SK-N-SH (cell line): Measurements from ENCODE around the gene RET. TPM values are rescaled to one million over a fixed set of nuclear protein-coding genes. Genes with fewer than 3 reads are reported as not detected.

ENCODE experiments used
- CTCF ChIA-PET: fragments of 300-600, 350-600 bp; formaldehyde crosslinking; extraction: SDS; loops from one replicate; lab custom pipeline; 2021; lab: Yijun Ruan, JAX
- POLR2A ChIA-PET: fragments of 350-600 bp; sonication (Branson Sonifier 250); formaldehyde crosslinking; extraction: SDS; loops from one replicate; lab custom pipeline; 2020; ENCODE audit warnings: antibody characterized with exemption, inconsistent platforms; lab: Yijun Ruan, JAX
- DNase-seq: peaks from one replicate; pipeline ENCODE4 v3.0.0; 2012
- H2AFZ ChIP-seq: fragments of 200-600 bp; sonication (generic); 2 replicates; pipeline ENCODE4 v1.8.1; 2016; ENCODE audit warnings: antibody characterized with exemption, mild to moderate bottlenecking, low read depth
- H3F3A ChIP-seq: fragments of 200-600 bp; sonication (generic); replicated peaks from 2 replicates; pipeline ENCODE3; 2016; ENCODE audit warnings: antibody characterized with exemption, mild to moderate bottlenecking; ENCODE audit not compliant: insufficient read depth
- H3K27ac ChIP-seq, 2 experiments: fragments of 200-500 bp in 1 of 2; fragments of 200-600 bp in 1 of 2; sonication (Bioruptor generic) in 1 of 2; sonication (generic), shearing (Covaris generic) in 1 of 2; 2 replicates each; pipeline versions ENCODE4 v1.5.1 to v1.6.1; 2014 to 2016; ENCODE audit warnings: low read depth in 2 of 2, inconsistent platforms in 1 of 2, low read length in 1 of 2, mild to moderate bottlenecking in 1 of 2, mixed read lengths in 1 of 2
- H3K27me3 ChIP-seq: fragments of 200-600 bp; sonication (generic), shearing (Covaris generic); 2 replicates; pipeline ENCODE4 v1.6.1; 2016; ENCODE audit warnings: mixed run types; ENCODE audit not compliant: insufficient read depth
- H3K36me3 ChIP-seq, 2 experiments: fragments of 200-500 bp in 1 of 2; fragments of 200-600 bp in 1 of 2; sonication (Bioruptor generic) in 1 of 2; sonication (generic) in 1 of 2; replicated peaks in 1 of 2; 2 replicates each; pipeline versions ENCODE3 to v1.5.1; 2014 to 2016; ENCODE audit warnings: low read length in 1 of 2, mild to moderate bottlenecking in 1 of 2; ENCODE audit not compliant: insufficient read depth in 2 of 2, control insufficient read depth in 1 of 2
- H3K4me1 ChIP-seq, 2 experiments: fragments of 200-500 bp in 1 of 2; fragments of 200-600 bp in 1 of 2; sonication (Bioruptor generic) in 1 of 2; sonication (generic), shearing (Covaris generic) in 1 of 2; 2 replicates each; pipeline versions ENCODE4 v1.5.1 to v1.6.1; 2014 to 2016; ENCODE audit warnings: low read depth in 1 of 2, low read length in 1 of 2, mixed run types in 1 of 2; ENCODE audit not compliant: insufficient read depth in 2 of 2, control insufficient read depth in 1 of 2
- H3K4me2 ChIP-seq: fragments of 200-600 bp; sonication (generic), shearing (Covaris generic); 2 replicates; pipeline ENCODE4 v1.6.1; 2017; ENCODE audit warnings: mixed run types
- H3K4me3 ChIP-seq, 2 experiments: fragments of 200-500 bp in 1 of 2; fragments of 200-600 bp in 1 of 2; sonication (Bioruptor generic) in 1 of 2; sonication (generic), shearing (Covaris generic) in 1 of 2; 2 replicates each; pipeline versions ENCODE4 v1.5.1 to v1.8.1; 2014 to 2016; ENCODE audit warnings: low read depth in 2 of 2, inconsistent platforms in 1 of 2, low read length in 1 of 2, mild to moderate bottlenecking in 1 of 2, mixed read lengths in 1 of 2, moderate library complexity in 1 of 2
- H3K79me2 ChIP-seq: fragments of 200-600 bp; sonication (generic); 2 replicates; pipeline ENCODE4 v1.8.1; 2017; ENCODE audit warnings: mild to moderate bottlenecking; ENCODE audit not compliant: insufficient read depth
- H3K9ac ChIP-seq: fragments of 200-600 bp; sonication (generic); 2 replicates; pipeline ENCODE4 v1.6.1; 2017; ENCODE audit warnings: mixed run types
- H3K9me2 ChIP-seq: fragments of 200-600 bp; sonication (generic); 2 replicates; pipeline ENCODE4 v1.6.1; 2017; ENCODE audit warnings: mixed run types
- H3K9me3 ChIP-seq: fragments of 200-600 bp; sonication (generic); 2 replicates; pipeline ENCODE4 v1.6.1; 2017; ENCODE audit warnings: mixed run types, mild to moderate bottlenecking, moderate library complexity
- H4K20me1 ChIP-seq: fragments of 200-600 bp; sonication (generic); 2 replicates; pipeline ENCODE4 v1.6.1; 2017; ENCODE audit warnings: mild to moderate bottlenecking, mixed run types; ENCODE audit not compliant: insufficient read depth
- EP300 ChIP-seq, 2 experiments: IDR thresholded peaks; 2 replicates each; pipeline versions ENCODE4 v1.4.0 to v1.6.1; 2012; ENCODE audit warnings: borderline replicate concordance in 1 of 2, low read depth in 1 of 2, low read length in 1 of 2
- EZH2phosphoT487 ChIP-seq: fragments of 200-600 bp; sonication (generic); IDR thresholded peaks from 2 replicates; pipeline ENCODE4 v1.6.1; 2017; ENCODE audit warnings: low read depth, mixed run types, mild to moderate bottlenecking, antibody characterized with exemption, moderate library complexity, borderline replicate concordance
- FOXJ3 ChIP-seq: sonication (generic); formaldehyde crosslinking; IDR thresholded peaks from 2 replicates; pipeline ENCODE4 v1.5.1; 2020; ENCODE audit warnings: mild to moderate bottlenecking, missing genetic modification reagents
- FOXM1 ChIP-seq: IDR thresholded peaks from 2 replicates; pipeline ENCODE4 v1.4.0; 2012; ENCODE audit warnings: low read depth, mild to moderate bottlenecking
- JUND ChIP-seq: IDR thresholded peaks from 2 replicates; pipeline ENCODE4 v1.4.0; 2012
- NRF1 ChIP-seq: IDR thresholded peaks from 2 replicates; pipeline ENCODE4 v1.6.1; 2012; ENCODE audit warnings: low read depth, mild to moderate bottlenecking, low read length
- POLR2AphosphoS5 ChIP-seq: IDR thresholded peaks from 2 replicates; pipeline ENCODE4 v1.6.1; 2012; ENCODE audit warnings: low read depth, low read length
- RFX5 ChIP-seq: IDR thresholded peaks from 2 replicates; pipeline ENCODE4 v1.6.1; 2012; ENCODE audit warnings: mild to moderate bottlenecking, improper control_type of control experiment, low read length
- RXRA ChIP-seq: IDR thresholded peaks from 2 replicates; pipeline ENCODE4 v1.4.0; 2012; ENCODE audit warnings: low read depth, mild to moderate bottlenecking, borderline replicate concordance
- TCF12 ChIP-seq: IDR thresholded peaks from 2 replicates; pipeline ENCODE4 v1.4.0; 2012
- YY1 ChIP-seq: IDR thresholded peaks from 2 replicates; pipeline ENCODE4 v1.4.0; 2012; ENCODE audit warnings: low read depth, mild to moderate bottlenecking
- WGBS: methylation state at CpG from one replicate; pipeline ENCODE4 v1.1.6; 2017; ENCODE audit warnings: low lambda C conversion rate; 5-methylcytosine and 5-hydroxymethylcytosine counted together
- polyA plus RNA-seq, 3 experiments: library from polyadenylated mRNA; depleted of rRNA; stranded (reverse); fragments of >200 nt; gene quantifications; 2 replicates each; pipeline ENCODE4 v1.2.3, GENCODE V29; 2012
- TF ChIP-seq, protein P1 (sequence below): fragments of 150-350 bp; IDR thresholded peaks from 2 replicates; pipeline ENCODE4 v1.6.1; 2017; ENCODE audit warnings: antibody characterized with exemption, low read length, low read depth, borderline replicate concordance
- TF ChIP-seq, protein P2 (sequence below): IDR thresholded peaks from 2 replicates; pipeline ENCODE4 v1.4.0; 2012; ENCODE audit warnings: low read depth
- TF ChIP-seq, protein P3 (sequence below): IDR thresholded peaks from 2 replicates; pipeline ENCODE4 v1.4.0; 2012; ENCODE audit warnings: low read depth, borderline replicate concordance
- TF ChIP-seq, protein P4 (sequence below): fragments of 200-600 bp; sonication (generic); IDR thresholded peaks from 2 replicates; pipeline ENCODE4 v1.6.1; 2017; ENCODE audit warnings: antibody characterized with exemption, mild to moderate bottlenecking, moderate library complexity
- TF ChIP-seq, protein P5 (sequence below): IDR thresholded peaks from 2 replicates; pipeline ENCODE4 v1.6.1; 2012; ENCODE audit warnings: mild to moderate bottlenecking, low read depth, low read length, moderate library complexity

The RET gene
- polyA plus RNA-seq, 1 of the 3 experiments (the other 2 are of a cell fraction) = 3.2 TPM

GRCh38 chr10:43112608-43112961, 35.7 kb downstream of the RET start (continued):
- TF ChIP-seq, protein P1, sequence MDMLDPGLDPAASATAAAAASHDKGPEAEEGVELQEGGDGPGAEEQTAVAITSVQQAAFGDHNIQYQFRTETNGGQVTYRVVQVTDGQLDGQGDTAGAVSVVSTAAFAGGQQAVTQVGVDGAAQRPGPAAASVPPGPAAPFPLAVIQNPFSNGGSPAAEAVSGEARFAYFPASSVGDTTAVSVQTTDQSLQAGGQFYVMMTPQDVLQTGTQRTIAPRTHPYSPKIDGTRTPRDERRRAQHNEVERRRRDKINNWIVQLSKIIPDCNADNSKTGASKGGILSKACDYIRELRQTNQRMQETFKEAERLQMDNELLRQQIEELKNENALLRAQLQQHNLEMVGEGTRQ = no peak

DNA sequence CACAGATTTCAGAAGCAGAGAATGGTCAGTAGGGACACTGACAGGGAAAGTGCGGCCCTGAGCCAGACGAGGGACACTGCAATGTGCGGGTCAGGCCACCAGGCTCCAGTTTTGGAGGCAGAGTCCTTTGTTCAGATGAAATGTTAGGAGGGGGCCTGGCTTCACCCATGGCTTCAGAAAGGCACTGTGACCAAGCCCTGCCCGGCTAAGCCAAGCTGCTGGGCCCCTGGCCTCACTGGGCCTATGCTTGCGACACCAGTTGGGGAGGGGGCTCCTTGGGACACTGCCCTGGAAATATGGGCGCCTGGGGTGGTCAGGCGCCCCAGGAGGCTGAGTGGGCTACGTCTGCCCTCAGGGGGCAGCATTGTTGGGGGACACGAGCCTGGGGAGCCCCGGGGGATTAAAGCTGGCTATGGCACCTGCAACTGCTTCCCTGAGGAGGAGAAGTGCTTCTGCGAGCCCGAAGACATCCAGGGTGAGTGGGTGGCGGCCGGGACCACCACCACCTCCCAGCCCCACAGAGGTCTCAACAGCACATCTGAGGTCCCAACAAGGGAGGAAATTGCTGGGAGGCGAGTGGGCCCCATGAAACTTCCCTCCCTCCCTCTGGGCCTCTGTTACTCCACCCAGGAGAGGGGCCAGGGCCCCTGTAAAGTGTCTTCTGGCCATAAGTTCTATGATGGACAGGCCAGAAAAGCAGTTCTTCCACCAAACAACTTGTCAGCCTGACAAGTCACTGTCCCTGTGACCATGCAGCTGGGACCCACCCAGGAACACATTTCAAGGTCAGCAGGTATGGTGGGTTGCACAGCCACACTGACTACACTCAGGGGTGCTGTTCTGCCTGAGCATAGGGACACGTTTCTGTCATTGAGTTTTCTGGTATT, 36.6 kb downstream of the RET start:
- Histone ChIP-seq H2AFZ (no peak overlapping the region), H3K9ac (no peak overlapping the region), H3K4me2 (no peak overlapping the region), H3K27ac (no peak overlapping the region; a peak in 1 of 4 replicates), H4K20me1 (no peaks in the 10 kb centered on the region), H3K27me3 (no peaks in the 10 kb centered on the region), H3K79me2 (no peaks in the 10 kb centered on the region), H3K9me2 (no peaks in the 10 kb centered on the region), H3K36me3 (peaks cover 0 to 3% of the 10 kb centered on the region in 2 experiments), H3K4me1 (peaks cover 0 to 21% of the 10 kb centered on the region in 2 experiments; a peak in 1 of 4 replicates), H3K9me3 (no peaks in the 10 kb centered on the region), H3F3A (no peaks in the 10 kb centered on the region), H3K4me3 (no peak overlapping the region)
- ChIA-PET POLR2A (interaction anchor here (0.7 kb wide), 1 partner anchor 103 kb away, joined by 3 read pairs; no protein-coding TSS in a partner anchor), CTCF (interaction anchor here (0.9 to 1.0 kb wide), 2 partner anchors 20 to 38 kb away, joined by 3 read pairs; no protein-coding TSS in a partner anchor)
- no peak for TF ChIP-seq FOXJ3 (CRISPR knock-in tag)
- no peak for TF ChIP-seq FOXM1
- no peak for TF ChIP-seq RXRA
- no peak for TF ChIP-seq JUND
- TF ChIP-seq TCF12 = no peak
- TF ChIP-seq EZH2phosphoT487 = no peak
- no peak for TF ChIP-seq POLR2AphosphoS5
- TF ChIP-seq, protein P2, sequence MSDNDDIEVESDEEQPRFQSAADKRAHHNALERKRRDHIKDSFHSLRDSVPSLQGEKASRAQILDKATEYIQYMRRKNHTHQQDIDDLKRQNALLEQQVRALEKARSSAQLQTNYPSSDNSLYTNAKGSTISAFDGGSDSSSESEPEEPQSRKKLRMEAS = no peak
- TF ChIP-seq, protein P3, sequence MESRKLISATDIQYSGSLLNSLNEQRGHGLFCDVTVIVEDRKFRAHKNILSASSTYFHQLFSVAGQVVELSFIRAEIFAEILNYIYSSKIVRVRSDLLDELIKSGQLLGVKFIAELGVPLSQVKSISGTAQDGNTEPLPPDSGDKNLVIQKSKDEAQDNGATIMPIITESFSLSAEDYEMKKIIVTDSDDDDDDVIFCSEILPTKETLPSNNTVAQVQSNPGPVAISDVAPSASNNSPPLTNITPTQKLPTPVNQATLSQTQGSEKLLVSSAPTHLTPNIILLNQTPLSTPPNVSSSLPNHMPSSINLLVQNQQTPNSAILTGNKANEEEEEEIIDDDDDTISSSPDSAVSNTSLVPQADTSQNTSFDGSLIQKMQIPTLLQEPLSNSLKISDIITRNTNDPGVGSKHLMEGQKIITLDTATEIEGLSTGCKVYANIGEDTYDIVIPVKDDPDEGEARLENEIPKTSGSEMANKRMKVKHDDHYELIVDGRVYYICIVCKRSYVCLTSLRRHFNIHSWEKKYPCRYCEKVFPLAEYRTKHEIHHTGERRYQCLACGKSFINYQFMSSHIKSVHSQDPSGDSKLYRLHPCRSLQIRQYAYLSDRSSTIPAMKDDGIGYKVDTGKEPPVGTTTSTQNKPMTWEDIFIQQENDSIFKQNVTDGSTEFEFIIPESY = no peak
- no peak for TF ChIP-seq NRF1
- TF ChIP-seq YY1 = no peak
- TF ChIP-seq, protein P4, sequence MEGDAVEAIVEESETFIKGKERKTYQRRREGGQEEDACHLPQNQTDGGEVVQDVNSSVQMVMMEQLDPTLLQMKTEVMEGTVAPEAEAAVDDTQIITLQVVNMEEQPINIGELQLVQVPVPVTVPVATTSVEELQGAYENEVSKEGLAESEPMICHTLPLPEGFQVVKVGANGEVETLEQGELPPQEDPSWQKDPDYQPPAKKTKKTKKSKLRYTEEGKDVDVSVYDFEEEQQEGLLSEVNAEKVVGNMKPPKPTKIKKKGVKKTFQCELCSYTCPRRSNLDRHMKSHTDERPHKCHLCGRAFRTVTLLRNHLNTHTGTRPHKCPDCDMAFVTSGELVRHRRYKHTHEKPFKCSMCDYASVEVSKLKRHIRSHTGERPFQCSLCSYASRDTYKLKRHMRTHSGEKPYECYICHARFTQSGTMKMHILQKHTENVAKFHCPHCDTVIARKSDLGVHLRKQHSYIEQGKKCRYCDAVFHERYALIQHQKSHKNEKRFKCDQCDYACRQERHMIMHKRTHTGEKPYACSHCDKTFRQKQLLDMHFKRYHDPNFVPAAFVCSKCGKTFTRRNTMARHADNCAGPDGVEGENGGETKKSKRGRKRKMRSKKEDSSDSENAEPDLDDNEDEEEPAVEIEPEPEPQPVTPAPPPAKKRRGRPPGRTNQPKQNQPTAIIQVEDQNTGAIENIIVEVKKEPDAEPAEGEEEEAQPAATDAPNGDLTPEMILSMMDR = no peak
- no peak for TF ChIP-seq EP300 (IDR thresholded peaks at IDR 0.05; ENCODE audit: borderline replicate concordance in 1 of 2, low read depth in 1 of 2, low read length in 1 of 2)
- TF ChIP-seq RFX5 = no peak
- TF ChIP-seq, protein P5, sequence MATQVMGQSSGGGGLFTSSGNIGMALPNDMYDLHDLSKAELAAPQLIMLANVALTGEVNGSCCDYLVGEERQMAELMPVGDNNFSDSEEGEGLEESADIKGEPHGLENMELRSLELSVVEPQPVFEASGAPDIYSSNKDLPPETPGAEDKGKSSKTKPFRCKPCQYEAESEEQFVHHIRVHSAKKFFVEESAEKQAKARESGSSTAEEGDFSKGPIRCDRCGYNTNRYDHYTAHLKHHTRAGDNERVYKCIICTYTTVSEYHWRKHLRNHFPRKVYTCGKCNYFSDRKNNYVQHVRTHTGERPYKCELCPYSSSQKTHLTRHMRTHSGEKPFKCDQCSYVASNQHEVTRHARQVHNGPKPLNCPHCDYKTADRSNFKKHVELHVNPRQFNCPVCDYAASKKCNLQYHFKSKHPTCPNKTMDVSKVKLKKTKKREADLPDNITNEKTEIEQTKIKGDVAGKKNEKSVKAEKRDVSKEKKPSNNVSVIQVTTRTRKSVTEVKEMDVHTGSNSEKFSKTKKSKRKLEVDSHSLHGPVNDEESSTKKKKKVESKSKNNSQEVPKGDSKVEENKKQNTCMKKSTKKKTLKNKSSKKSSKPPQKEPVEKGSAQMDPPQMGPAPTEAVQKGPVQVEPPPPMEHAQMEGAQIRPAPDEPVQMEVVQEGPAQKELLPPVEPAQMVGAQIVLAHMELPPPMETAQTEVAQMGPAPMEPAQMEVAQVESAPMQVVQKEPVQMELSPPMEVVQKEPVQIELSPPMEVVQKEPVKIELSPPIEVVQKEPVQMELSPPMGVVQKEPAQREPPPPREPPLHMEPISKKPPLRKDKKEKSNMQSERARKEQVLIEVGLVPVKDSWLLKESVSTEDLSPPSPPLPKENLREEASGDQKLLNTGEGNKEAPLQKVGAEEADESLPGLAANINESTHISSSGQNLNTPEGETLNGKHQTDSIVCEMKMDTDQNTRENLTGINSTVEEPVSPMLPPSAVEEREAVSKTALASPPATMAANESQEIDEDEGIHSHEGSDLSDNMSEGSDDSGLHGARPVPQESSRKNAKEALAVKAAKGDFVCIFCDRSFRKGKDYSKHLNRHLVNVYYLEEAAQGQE = no peak
- WGBS = 64% methylated on average over 9 of the region's 16 CpGs
- no peak for DNase-seq
